Hematopoietic multipotent progenitor cell treated with erythropoietin and hydrocortisone succinate and interleukin-3 and kit ligand, for 4 days (in vitro differentiated cells): Measurements from ENCODE around the gene GPR132.
A peak's percentile ranks its signal among the peaks of the same experiment; 100 is the strongest.
"Not testable (repeated sequence)": the region's sequence is repeated elsewhere in the genome, so short reads cannot be mapped to it uniquely, and the experiment has no call there.

ENCODE experiments used
- DNase-seq: peaks from one replicate; pipeline ENCODE4 v3.0.0-alpha.2; 2015

Gene GPR132

GRCh38 chr14:105091054-105091516 lies 25.9 kb upstream of the GPR132 start:
- DNase-seq: no peak

- DNase-seq: peak; percentile 93
Observed at GRCh38 chr14:105090493-105091053, 25.3 kb upstream of the GPR132 start.

- no peak for DNase-seq
Observed at GRCh38 chr14:105089746-105090492, 24.7 kb upstream of the GPR132 start.

- no peak for DNase-seq
Observed at GRCh38 chr14:105088812-105089745, 23.8 kb upstream of the GPR132 start.

- no peak for DNase-seq
Observed at GRCh38 chr14:105087963-105088811, 23.0 kb upstream of the GPR132 start.

- no peak for DNase-seq
Observed at GRCh38 chr14:105087308-105087962, 22.2 kb upstream of the GPR132 start.

- DNase-seq: peak; percentile 95
Observed at GRCh38 chr14:105086833-105087307, 21.6 kb upstream of the GPR132 start.

GRCh38 chr14:105085766-105086165 lies 20.5 kb upstream of the GPR132 start:
- DNase-seq: no peak

- DNase-seq: no peak
Observed at GRCh38 chr14:105084741-105085571, 19.7 kb upstream of the GPR132 start.

GRCh38 chr14:105083926-105084685 lies 18.9 kb upstream of the GPR132 start:
- DNase-seq: no peak

GRCh38 chr14:105082703-105083102 lies 17.5 kb upstream of the GPR132 start:
- no peak for DNase-seq

GRCh38 chr14:105081473-105081872 lies 16.2 kb upstream of the GPR132 start:
- not testable (repeated sequence) for DNase-seq

- no peak for DNase-seq
Observed at GRCh38 chr14:105080161-105080560, 14.9 kb upstream of the GPR132 start.

GRCh38 chr14:105078294-105078693 lies 13.1 kb upstream of the GPR132 start:
- no peak for DNase-seq

- no peak for DNase-seq
Observed at GRCh38 chr14:105077649-105077995, 12.4 kb upstream of the GPR132 start.

- no peak for DNase-seq
Observed at GRCh38 chr14:105076805-105077648, 11.8 kb upstream of the GPR132 start.

GRCh38 chr14:105076296-105076804 lies 11.1 kb upstream of the GPR132 start:
- DNase-seq: no peak

GRCh38 chr14:105075379-105076295 lies 10.4 kb upstream of the GPR132 start:
- DNase-seq: peak; percentile 98
